Fibroblast of villous mesenchyme (primary cell): ENCODE measurements around the gene ENPP6. TPM values are rescaled to one million over a fixed set of nuclear protein-coding genes. Genes with fewer than 3 reads are reported as not detected.

ENCODE experiments used
- DNase-seq: peaks from one replicate; pipeline ENCODE4 v3.0.0-alpha.2; 2010; ENCODE audit warnings: low read depth
- H3K4me3 ChIP-seq: 2 replicates; pipeline ENCODE4 v1.5.1; 2011; ENCODE audit warnings: low read depth, mild to moderate bottlenecking, low read length
- total RNA-seq: library from RNA; depleted of rRNA; stranded (reverse); fragments of >200 nt; gene quantifications from 2 replicates; pipeline ENCODE4 v1.2.3, GENCODE V29; 2012
- TF ChIP-seq, protein P1 (sequence below): IDR thresholded peaks from 2 replicates; pipeline ENCODE4 v1.5.1; 2012; ENCODE audit warnings: low read depth, mild to moderate bottlenecking, low read length; ENCODE audit not compliant: insufficient read depth

The ENPP6 gene
- total RNA-seq, 1 donor, result not detected

DNA sequence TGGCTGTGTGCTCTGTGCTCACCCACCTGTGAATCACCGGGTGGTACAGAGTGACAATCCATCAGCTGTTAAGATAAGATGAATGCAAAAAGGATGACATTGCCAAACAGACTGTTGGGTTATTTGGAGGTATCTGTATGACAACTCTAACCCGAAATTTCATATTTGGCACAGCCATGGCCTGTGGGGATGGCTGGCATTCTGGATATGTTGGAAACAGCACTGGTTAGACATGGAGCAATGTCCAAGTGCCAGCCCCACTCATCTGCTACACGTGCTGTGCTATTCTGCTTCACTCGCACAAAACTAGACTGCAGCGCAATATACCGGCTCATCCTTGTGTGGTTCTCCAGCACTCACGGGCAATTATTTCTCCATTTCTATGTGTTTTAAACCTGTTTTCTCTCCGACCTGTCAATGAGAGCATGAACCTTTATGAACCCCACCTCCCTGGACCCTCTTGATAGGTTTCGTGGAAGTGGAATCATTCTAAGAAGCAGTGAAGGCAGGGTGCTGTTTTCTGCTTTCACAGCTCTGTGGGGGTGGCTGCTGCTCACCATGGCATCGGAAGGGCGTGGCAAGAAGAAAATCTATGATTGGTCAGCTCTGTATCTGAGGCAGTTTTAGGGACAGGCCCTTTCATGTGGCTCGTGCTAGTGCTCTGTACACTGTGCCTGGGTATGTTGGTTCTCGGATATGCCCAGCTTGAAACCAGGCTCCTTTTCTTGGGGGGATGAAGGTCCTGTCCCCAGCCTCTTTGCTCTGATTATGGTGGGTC, 94.9 kb downstream of the ENPP6 start:
- H3K4me3 ChIP-seq, result no peak overlapping the region
- DNase-seq, result no peak
- TF ChIP-seq, protein P1, sequence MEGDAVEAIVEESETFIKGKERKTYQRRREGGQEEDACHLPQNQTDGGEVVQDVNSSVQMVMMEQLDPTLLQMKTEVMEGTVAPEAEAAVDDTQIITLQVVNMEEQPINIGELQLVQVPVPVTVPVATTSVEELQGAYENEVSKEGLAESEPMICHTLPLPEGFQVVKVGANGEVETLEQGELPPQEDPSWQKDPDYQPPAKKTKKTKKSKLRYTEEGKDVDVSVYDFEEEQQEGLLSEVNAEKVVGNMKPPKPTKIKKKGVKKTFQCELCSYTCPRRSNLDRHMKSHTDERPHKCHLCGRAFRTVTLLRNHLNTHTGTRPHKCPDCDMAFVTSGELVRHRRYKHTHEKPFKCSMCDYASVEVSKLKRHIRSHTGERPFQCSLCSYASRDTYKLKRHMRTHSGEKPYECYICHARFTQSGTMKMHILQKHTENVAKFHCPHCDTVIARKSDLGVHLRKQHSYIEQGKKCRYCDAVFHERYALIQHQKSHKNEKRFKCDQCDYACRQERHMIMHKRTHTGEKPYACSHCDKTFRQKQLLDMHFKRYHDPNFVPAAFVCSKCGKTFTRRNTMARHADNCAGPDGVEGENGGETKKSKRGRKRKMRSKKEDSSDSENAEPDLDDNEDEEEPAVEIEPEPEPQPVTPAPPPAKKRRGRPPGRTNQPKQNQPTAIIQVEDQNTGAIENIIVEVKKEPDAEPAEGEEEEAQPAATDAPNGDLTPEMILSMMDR, result no peak

DNA sequence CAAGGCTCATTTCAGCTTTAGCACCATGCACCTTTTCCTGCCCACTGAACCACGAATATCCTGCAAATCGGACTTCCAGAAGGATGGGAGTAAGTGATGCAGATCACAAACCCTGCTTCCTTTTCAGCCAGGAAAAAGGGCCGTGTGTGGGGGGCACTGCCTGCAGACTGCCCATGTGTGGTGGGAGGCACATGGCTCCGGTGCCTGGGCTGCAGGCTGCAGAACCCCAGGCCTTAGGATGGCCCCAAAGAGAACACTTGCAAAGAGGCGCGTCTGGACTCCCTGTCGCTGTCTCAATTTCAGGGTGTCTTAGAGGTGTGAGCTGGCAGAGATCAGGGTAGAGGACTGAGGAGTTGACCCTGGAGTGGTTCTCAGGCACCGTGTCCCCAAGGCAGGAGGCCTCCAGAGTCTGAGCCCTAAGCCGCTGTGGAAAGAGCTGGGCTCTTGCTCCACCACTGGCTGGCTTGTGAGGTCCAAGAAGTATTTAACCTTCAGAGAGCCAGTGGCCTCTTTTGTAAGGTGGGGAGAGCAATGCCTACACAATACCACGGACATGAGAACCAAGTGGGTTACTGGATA, 97.0 kb downstream of the ENPP6 start:
- TF ChIP-seq, protein P1, result no peak
- no peak overlapping the region for H3K4me3 ChIP-seq
- DNase-seq, result no peak

DNA sequence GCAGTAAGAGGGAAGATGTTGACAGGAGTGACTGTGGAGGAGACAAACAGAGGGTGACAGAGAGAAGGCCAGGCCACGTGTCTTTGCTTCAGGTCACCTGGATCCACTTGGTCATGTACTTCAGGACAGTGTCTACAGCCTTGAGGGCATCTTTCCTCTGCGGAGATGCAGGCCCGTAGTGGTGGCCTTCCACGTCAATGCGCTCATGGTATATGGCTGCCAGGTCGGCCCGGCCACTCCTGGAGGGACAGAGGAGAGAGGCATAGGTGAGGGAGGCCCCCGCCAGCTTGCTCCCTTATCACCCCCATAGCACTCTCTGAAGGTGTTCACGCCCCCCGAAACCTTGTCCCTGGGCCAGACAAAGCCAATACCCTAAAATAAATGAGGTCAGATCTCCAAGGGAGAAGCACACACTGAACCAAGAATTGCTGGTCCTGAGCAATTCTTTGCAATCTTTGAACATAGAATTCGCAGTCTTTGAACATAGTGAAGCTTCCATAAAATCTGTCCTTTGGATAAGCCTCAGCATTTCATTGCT, 99.9 kb downstream of the ENPP6 start:
- no peak for DNase-seq
- H3K4me3 ChIP-seq, result no peak overlapping the region
- TF ChIP-seq, protein P1, result no peak

DNA sequence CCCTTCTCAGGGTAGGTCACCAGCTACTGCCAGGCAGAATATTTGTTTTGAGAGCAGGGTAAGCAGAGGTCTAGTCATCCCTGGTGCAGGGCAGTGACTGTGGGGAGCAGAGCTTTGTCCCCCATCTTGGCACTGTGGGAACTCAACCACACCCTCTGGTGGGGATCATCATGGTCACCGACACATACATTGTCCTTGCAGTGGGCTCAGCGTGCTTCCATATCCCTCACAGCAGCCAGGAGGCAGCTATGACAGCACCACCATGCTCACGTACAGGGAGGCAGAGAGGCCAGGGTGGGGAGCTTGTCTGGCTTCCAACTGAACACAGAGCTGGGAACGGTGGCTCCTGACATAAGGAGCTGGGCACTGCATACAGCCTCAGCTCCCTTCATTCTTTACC, 102.3 kb downstream of the ENPP6 start:
- no peak for DNase-seq
- H3K4me3 ChIP-seq, result no peak overlapping the region
- TF ChIP-seq, protein P1, result no peak

DNA sequence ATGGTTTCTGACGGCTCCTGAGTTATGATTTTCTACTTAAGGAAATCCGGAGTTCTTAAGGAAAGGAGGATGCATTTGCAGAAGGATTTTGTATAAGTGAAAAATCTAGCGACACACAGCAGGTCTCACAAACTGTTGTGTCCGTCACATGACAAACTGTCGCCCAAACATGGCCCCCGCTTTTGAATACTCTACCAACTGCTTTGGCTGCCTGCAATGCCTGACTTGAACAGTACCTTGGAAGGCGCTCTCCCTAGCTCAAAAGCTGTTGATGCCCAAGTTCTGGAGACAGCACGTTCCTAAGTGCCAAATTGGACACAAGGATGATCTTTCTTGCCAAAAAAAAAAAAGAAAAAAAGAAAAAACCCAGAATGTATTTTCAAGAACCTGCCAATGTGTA, 103.2 kb downstream of the ENPP6 start:
- no peak overlapping the region for H3K4me3 ChIP-seq
- DNase-seq, result no peak
- TF ChIP-seq, protein P1, result no peak

DNA sequence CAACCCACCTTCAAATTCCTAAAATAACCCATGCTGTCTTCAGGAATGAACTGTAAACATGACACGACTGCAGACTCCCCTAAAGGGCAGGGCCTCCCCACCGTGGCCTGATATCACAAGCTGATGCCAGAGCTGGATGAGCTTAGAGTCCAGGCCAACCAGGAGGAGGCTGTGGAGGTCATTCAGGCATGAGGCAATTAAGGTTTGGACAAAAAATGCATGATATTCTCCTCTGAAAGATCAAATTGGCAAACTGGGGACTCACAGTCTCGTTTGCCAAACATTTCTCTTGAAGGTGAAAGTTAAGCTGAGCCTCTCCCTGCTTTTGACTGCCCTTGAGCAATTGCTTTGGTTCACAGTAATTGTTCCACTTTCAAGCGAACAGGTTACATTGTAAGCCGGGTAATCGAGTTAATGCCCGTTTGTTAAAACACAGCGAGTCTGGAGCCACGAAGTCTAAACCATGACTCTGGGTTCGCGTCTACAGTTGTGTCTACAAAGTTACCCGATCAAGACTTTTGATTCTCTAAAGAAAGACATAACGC, 105.6 kb downstream of the ENPP6 start:
- DNase-seq, result no peak
- H3K4me3 ChIP-seq, result no peak overlapping the region
- TF ChIP-seq, protein P1, result no peak
